VCaP (cell line): ENCODE data around the gene E2F6.

Source experiments
- H3K27ac ChIP-seq: fragments of 450-650 bp; 2 replicates; pipeline ENCODE4 v1.5.1; 2017
- TF ChIP-seq, protein P1 (sequence below): fragments of 450-650 bp; conservative IDR thresholded peaks from 2 replicates; pipeline ENCODE4 v1.5.1; 2017; ENCODE audit warnings: mild to moderate bottlenecking, moderate library complexity

E2F6 gene

DNA sequence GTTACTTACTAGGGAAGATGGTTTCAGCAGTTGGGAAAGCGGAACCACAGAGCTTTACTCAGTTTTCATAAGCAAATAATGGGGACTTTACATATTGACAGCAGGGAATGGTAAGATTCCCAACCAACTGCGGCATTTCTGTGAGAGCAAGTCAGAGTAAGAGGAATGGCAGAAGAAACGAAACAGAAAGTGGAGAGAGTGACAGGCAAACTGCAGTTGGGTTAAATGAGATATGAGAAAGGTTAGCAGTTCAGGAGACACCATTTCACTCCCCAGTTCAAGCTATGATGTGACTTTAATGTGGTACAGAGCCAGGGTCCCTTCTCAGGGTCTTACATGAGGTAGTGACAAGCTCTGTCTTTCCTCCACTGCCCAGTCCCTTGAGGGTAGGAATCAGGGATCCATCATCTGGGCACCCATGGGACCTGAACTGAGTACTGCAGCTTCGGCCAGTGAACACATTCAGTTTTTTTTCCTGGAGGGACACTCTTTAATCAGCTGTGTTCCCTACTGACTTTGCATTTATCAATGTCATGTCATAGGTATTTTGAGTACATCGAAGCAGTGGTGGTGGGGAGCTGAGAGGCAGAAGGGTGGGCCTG is 34.8 kb upstream of the E2F6 start:
- no peak overlapping the region for H3K27ac ChIP-seq
- TF ChIP-seq, protein P1, sequence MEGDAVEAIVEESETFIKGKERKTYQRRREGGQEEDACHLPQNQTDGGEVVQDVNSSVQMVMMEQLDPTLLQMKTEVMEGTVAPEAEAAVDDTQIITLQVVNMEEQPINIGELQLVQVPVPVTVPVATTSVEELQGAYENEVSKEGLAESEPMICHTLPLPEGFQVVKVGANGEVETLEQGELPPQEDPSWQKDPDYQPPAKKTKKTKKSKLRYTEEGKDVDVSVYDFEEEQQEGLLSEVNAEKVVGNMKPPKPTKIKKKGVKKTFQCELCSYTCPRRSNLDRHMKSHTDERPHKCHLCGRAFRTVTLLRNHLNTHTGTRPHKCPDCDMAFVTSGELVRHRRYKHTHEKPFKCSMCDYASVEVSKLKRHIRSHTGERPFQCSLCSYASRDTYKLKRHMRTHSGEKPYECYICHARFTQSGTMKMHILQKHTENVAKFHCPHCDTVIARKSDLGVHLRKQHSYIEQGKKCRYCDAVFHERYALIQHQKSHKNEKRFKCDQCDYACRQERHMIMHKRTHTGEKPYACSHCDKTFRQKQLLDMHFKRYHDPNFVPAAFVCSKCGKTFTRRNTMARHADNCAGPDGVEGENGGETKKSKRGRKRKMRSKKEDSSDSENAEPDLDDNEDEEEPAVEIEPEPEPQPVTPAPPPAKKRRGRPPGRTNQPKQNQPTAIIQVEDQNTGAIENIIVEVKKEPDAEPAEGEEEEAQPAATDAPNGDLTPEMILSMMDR, result no peak

DNA sequence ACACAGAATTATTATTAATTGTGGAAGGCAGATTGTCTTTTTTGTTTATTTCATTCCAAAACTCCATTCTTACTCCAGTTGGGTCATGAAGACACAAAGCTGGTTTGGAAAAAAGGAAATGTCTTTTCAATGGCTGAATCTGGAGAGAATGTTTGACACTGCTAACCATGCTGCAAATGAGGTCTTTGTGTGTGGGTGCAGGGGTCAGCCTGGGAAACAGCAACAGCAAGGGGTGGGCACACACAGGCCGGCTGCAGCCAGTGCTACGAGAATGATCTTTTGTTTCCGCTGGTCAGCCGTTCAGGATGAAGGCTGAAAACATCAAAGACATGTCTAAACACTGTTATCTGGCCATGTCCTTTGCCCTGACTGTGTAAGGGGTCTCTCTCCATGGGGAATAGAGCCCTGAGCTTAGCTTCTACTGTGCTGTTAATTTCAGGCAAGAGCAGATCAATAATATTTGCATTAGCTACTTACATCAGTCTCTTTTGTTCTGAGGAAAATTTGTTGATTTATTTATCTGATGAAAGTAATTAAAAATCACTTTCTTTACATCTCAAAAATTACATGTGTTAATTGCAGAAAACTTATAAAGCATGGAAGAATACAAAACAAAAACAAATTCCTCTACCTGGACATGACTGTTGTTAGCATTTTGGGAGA is 33.3 kb upstream of the E2F6 start:
- peak overlapping the region; percentile 70 for H3K27ac ChIP-seq
- TF ChIP-seq, protein P1, result no peak

DNA sequence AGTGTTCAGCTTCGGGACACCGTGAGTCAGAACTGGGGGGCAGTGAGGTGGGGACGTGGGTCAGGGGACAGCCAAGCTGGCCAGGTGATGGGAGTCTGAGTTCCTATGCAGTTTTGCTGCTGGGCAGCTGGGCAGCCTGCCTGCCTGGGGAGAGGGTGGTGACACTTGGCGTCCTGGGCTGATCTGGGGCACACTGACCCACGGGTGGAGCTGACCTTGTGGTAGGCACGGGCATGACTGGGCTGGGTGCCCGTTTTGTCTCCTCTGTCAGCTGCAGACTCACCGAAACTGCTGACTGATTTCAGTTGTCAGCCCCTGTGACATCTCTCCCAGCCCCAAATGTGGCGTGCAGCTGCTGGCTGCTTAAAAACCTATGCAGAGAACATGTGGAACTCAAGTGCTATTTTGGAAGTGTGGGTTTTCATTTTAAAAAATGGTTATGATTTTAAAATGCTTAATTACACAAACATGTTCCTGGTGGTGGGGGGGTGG is 32.6 kb upstream of the E2F6 start:
- TF ChIP-seq, protein P1, result no peak
- peak overlapping the region; percentile 70 for H3K27ac ChIP-seq

DNA sequence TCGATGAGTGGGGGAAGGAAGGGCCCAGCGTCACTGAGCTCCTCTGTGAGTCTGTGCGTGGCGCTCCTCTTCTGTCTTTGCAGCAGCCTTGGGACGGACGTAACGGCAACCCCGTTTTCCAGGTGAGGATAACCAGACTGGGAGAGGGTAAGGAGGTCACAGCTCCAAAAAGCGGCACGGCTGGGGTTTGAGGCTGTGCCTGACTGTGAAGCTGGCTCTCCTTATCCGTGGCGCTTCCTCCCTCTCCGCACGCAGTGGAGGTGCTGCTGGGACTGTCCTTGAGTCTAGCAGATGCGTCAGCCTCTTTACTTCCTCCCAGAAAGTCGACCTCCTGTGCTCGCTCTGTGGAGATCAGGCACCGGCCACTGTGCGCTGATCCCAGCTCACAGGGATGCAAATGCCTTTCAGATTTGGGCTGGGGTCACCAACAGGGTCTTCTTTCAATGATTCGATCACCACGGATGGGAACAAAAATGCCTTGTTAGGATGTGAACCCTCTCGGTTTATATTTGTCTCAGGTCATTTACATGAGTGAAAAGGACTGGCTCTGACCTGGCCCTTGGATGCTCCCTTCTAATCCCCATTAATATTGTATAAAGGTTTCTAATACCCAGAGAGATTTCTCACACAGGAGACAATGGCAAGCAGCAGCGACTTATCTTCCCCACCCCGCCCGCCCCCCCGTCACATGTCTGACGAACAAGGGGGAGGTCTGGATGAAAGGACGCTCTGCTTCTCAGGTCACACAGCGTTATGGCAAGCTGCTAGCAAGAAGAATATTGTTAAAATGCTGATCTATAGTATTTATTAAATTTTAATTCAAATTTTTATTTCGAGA is 30.1 kb upstream of the E2F6 start:
- no peak overlapping the region for H3K27ac ChIP-seq
- TF ChIP-seq, protein P1, result no peak

DNA sequence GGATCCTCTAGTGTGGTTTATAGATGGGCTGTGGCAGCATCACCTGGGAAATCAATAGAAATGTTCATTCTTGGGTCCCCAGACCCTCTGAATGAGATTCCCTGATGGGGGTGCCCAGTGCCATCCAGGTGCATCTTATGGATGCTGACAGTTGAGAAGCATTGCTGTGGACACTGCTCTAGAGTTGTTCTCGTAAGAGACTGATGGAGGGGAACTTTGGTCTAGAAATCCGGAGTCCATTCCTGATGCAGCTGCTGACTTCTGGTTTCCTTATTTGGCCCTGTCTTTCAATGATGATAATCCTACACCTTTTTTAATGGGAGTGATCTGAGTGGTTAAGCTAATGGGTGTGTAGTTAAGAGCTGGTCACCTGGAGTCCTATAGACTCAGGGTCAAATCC is 28.3 kb upstream of the E2F6 start:
- TF ChIP-seq, protein P1, result no peak
- H3K27ac ChIP-seq, result no peak overlapping the region

DNA sequence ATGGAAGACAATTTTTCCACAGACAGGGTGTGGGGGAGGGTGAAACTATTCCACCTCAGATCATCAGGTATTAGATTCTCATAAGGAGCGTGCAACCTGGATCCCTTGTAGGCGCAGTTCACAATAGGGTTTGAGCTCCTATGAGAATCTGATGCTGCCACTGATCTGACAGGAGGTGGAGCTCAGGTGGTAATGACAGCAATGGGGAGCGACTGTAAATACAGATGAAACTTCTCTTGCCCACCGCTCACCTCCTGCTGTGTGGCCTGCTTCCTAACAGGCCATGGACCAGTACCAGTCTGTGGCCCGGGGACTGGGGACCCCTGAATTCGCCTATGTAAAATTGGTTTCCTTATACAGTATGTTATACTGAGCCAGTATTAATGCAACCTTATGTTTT is 27.3 kb upstream of the E2F6 start:
- TF ChIP-seq, protein P1, result no peak

DNA sequence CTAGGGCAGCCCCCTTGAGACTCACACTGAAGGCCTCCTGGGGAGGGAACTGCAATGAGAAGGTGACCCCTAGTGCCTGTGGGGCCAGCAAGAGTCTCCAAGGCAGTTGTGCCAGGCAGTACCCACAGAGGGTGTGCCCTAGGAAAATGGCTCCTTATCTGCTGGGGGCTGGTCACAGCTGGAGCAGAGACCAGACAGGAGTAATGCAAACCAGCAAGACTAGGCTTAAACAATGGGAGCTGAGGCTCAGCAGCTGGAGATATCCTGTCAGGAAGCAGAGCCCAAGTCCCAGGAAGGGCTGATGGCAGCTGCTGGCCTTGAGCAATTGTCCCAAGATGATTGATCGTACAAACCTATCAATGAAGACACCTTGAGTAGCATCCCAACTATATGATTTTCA is 26.8 kb upstream of the E2F6 start:
- H3K27ac ChIP-seq, result no peak overlapping the region
- TF ChIP-seq, protein P1, result no peak

More for the DNA sequence above, 27.3 kb upstream of the E2F6 start:
- no peak overlapping the region for H3K27ac ChIP-seq
